NT2/D1 (cell line): ENCODE results near the gene LCE1C.

ENCODE experiments used
- YY1 ChIP-seq: IDR thresholded peaks from 2 replicates; pipeline ENCODE4 v1.6.1; 2011; ENCODE audit not compliant: insufficient read length, insufficient read depth
- ZNF274 ChIP-seq: IDR thresholded peaks from 2 replicates; pipeline ENCODE4 v1.6.1; 2011; ENCODE audit warnings: mild to moderate bottlenecking, low read depth, low read length

DNA sequence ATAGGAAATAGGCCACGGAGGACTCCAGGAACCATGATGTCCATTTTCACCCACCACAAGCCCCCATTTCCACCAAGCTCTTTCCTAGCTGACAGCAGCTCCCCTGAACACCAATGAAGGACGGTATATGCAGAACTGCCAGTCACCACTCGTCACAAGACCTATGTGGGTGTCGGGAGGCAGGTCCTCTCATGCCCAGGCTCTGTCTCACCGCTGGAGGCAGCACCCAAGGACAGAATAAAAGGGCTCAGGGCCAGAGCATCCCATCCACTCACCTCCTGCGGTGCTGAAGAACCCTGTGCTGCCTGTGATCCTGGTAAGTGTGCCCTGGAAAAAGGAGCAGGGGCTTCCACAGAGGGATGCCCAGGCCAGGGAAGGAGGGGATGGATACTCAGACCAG, 31.6 kb downstream of the LCE1C start, which contains the start of gene LCE1F:
- TF ChIP-seq ZNF274, result no peak
- TF ChIP-seq YY1, result no peak
